HG03442 (cell line): ENCODE data around the gene GLDC.

Source experiments
- ATAC-seq: cut with Tn5 transposase; IDR thresholded peaks from one replicate; pipeline ENCODE4 v1.9.1; 2021; ENCODE audit warnings: mild to moderate bottlenecking, moderate library complexity; ENCODE audit not compliant: unreplicated experiment

GLDC gene

DNA sequence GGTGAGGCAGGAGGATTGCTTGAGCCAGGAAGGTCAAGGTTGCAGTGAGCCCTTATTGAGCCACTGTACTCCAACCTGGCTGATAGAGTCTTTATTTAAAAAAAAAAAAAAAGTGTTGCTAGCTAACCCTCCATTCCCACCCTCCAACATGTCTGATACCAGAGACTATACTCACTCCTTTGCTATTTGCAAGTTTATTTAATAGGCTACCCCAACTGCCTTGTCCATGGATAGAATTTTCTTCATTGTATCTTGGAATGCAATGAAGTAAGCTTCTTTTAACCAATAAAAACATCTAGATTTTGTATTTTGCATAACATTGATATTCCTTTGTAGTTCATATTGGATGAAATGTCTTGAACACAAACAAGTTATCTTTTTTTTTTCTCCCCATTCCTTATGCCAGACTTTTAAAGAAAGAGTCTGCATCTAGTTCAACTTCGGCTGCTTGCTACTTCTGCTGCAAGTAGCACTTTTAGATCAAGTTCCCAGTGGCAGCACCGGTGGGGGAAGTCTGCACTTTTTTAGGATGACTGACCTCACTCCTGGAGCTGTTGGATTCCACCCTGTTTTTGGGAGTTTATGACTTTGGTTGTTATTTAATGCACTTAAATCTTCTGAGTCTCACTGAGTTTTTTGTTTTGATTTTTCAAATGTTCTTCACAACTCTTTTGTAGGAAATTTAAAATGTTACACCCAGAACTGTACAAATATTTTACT is 120.0 kb downstream of the GLDC start:
- no peak for ATAC-seq

DNA sequence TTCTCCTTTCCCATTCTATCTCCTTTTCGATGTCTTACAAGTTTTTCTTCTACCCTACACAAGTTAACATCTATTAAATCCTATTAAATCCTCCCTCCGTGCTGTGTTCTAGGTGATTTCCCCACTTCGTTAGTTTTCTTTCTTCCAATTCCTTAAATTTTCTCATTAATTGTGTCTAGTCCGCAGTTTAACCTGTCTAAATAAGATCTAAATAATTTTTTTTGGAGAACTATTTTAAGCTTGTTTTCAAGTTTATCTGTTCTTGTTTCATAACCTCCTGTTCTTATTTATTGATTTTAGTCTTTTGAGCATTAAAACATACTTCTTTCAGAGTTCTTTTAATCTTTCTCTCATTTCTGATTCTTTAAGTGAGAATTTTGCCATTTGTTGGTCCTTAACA is 123.3 kb downstream of the GLDC start:
- no peak for ATAC-seq

DNA sequence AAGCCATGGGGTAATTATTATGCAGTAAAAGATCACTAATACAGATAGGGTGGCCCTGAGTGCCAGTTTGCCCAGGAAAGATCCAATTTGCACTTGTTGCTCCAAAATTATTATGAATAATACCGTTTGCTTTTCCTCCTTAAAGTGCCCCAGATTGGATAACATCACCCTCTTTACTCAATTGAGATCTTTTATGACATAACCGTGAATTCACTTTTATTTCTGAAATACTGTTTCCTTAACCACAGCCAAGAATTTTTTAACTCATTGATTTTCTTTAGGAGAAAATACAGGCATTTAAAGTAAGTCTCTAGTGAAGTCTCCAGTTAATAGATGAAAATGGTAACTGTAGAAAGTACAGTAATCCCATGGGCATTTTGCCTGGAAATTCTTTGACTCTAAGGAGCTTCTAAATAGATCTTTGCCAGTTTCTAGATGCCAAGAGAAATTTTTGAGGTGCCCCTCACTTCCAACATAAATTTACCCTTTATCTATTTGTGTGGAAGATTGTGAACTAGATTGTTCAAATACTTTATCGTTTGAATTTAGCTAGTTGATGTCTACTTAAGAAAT is 133.4 kb downstream of the GLDC start:
- no peak for ATAC-seq

DNA sequence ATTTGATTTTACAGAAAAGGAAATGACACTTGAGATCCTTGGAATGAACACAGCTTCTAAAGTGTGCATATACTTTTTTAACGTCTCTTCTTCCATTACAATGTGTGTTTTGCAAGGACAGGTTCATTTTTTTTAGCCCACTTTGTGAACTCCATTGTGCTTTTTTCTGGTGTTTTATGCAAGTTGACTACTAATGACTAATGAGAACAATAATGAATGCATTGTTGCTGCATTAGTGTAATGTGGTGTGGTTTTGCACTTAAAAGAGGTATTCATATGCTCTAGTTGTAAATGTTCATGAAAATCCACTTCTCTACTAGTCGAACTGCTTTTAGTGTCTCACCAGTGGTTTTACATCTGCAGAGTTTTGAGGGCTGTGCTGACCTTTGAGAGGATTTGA is 139.0 kb downstream of the GLDC start:
- ATAC-seq = no peak

DNA sequence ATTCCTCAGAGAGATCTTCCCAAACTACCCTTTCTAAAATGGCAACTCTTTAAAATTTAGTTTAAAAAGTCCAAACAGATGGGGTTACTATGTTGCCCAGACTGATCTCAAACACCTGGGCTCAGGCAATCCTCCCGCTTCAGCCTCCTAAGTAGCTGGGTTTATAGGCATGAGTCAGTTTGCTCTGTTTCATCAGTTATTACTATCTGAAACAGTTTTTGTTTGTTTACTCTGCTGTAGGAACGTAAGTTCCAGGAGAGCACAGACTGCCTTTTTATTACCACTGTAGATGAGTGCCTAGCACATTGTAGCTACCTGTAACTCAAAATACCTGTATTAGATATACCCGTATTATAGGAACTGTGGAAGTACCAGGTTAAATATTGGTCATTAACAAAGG is 143.1 kb downstream of the GLDC start:
- ATAC-seq = no peak

DNA sequence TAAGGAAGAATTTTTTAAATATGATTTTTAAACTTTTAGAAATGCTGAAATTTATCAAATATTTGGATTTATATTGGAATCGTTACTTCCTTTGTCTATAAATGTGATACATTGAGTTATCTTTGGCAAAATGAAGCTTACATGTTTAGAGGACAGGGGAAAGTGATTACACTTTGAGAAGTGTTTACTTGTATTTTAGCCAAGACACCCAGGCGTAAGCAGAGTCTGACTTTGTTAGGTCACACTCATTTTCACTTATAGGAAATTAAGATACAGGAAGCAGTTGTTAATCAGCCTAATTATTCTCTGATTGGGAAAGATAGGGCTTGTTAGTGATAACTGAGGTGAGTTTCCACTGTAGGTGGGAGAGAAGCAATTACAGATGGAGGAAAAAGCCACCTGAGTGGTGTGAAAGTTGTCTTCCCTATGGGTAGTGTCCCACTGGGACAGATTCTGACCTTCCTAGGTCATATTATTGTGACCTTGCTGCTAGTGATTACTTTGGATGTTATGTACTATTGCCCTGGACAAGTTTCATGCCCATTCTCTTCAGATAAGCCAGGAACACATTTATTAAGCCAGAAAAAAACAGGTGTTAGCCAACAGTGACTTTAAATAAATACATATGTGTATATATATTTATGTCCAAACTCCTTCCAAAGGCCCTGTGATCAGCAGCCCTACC is 143.9 kb downstream of the GLDC start:
- no peak for ATAC-seq

DNA sequence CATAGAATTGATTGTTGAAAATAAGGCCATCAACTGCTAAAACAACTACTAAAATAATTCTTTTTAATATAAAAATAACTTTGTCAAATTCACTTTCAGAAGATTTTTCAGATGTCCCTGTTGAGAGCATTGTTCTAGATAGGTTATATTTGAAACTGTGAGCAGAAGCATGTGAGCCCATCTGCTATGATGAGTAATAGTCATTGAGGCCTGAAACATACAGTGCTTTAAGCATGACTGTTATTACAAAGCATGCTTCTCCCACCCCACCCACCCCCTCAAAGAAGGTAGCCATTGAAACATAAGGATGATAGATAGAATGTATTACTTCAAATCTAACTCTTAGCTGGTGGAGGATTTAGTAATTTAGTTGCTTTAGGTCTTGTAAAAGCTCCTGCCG is 146.5 kb downstream of the GLDC start:
- no peak for ATAC-seq

DNA sequence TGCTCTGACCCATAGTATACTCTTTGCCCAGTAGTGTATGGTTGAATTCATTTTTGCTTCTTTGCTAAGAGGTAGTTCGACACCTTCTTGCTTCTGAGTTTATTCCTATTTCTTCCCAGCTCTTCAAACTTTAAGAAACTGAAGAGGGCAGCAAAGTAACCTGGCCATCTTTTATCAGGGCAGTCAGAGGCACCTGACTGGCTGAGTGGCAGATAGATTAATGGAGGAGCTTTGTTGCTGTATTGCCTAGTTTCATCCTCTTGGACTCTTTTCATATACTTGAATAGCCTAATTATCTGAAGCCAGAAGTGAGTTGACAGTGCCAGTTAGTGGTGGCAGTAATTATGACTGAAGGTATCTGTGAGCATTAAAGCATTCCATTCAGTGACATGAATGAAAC is 150.1 kb downstream of the GLDC start:
- no peak for ATAC-seq

DNA sequence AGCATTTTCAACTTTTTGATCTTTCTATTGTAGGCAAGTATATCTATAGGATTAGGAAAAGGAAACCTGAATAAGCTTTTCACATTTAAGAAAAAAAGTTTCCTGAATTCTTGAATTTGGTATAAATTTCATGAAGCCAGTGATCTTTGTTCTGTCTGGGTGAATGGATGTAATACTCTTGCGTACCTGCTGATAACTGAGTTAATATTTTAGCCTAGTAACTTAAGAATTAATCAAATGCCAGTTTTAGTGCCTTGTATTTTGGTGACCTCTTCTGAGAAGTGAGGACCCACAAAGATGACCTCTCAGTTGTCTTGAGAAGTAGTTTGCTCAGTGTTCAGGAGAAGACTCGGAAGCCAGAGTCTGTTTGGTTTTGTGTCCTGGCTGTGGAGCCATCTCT is 154.7 kb downstream of the GLDC start:
- no peak for ATAC-seq

DNA sequence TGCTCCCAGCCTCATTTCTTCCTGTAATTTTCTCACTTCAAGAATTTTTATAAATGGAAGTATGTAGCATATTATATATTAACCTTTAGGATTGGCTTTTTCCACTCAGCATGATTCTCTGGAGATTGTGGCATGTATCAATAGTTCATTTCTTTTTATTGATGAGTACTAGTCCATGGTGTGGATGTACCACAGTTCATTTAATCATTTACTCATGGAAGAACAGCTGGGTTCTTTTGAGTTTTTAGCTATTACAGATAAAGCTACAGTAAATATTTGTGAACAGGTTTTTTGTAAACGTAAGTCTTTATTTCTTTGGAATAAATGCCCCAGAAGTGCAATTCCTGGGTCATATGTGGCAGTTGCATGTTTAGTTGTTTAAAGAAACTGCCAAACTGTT is 156.4 kb downstream of the GLDC start:
- ATAC-seq = no peak

DNA sequence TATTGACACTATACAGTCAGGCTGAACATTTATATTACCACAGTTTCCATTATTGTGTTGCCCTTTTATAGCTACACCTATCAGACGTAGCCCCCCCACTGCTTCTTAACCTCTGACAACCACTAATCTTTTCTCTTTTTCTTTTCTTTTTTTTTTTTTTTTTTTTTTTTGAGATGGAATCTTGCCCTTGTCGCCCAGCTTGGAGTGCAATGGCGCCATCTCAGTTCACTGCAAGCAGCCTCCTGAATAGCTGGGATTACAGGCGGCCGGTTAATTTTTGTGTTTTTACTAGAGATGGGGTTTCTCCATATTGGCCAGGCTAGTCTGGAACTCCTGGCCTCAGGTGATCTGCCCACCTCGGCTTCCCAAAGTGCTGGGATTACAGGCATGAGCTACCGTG is 157.1 kb downstream of the GLDC start:
- ATAC-seq = no peak

DNA sequence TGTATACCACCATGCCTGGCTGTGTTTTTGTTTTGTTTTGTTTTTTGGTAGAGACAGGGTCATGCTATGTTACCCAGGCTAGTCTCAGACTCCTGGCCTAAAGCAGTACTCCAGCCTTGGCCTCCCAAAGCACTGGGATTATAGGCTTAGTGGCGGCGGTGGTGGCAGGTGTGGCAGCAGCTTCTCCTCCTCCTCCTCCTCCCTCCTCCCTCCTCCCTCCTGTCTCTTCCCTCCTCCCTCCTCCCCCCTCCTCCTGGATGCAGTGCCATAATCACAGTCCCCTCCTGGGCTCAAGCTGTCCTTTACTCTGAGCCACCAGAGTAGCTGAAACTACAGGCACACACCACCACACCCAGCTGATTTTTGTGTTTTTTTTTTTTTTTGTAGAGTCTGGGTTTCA is 161.3 kb downstream of the GLDC start:
- ATAC-seq = no peak
